ENCODE data around the gene LRRC8D.

LRRC8D gene

GRCh38 chr1:89942014-89942413 is 121.2 kb downstream of the LRRC8D start:
- no peak for DNase-seq

- peak; percentile 71 to 85 for DNase-seq
Observed at GRCh38 chr1:89942825-89943658, 122.2 kb downstream of the LRRC8D start.

- DNase-seq, result no peak
Observed at GRCh38 chr1:89943846-89944781, 123.3 kb downstream of the LRRC8D start.

- DNase-seq, result no peak
Observed at GRCh38 chr1:89945852-89946476, 125.1 kb downstream of the LRRC8D start.

GRCh38 chr1:89946532-89946931 is 125.7 kb downstream of the LRRC8D start:
- DNase-seq, result peak; percentile 18 to 40

GRCh38 chr1:89948722-89949345 is 128.0 kb downstream of the LRRC8D start:
- no peak for DNase-seq

GRCh38 chr1:89949991-89950624 is 129.3 kb downstream of the LRRC8D start:
- no peak for DNase-seq

- no peak for DNase-seq
Observed at GRCh38 chr1:89950703-89951102, 129.9 kb downstream of the LRRC8D start.

GRCh38 chr1:89951766-89952604 is 131.2 kb downstream of the LRRC8D start:
- DNase-seq, result no peak

GRCh38 chr1:89952605-89953130 is 131.8 kb downstream of the LRRC8D start:
- no peak for DNase-seq

GRCh38 chr1:89953131-89953626 is 132.3 kb downstream of the LRRC8D start:
- DNase-seq, result peak; percentile 35 to 51

GRCh38 chr1:89953929-89954328 is 133.1 kb downstream of the LRRC8D start:
- no peak for DNase-seq

GRCh38 chr1:89954401-89954800 is 133.6 kb downstream of the LRRC8D start:
- no peak for DNase-seq

- DNase-seq, result no peak
Observed at GRCh38 chr1:89955311-89956205, 134.7 kb downstream of the LRRC8D start.

- peak; percentile 12 to 37 for DNase-seq
Observed at GRCh38 chr1:89957107-89957506, 136.3 kb downstream of the LRRC8D start.

GRCh38 chr1:89958851-89959654 is 138.2 kb downstream of the LRRC8D start:
- DNase-seq, result no peak

- DNase-seq, result no peak
Observed at GRCh38 chr1:89959719-89960118, 138.9 kb downstream of the LRRC8D start.

GRCh38 chr1:89962024-89962741 is 141.4 kb downstream of the LRRC8D start:
- no peak for DNase-seq
